Measurements from ENCODE around the gene IL1RL2. TPM values are rescaled to one million over a fixed set of nuclear protein-coding genes. Genes with fewer than 3 reads are reported as not detected.

Gene IL1RL2
- total RNA-seq, 4 donors from 2014 or later: 0.35 to 0.49 TPM; not detected in 2

- H3K27me3 ChIP-seq: peaks cover 0 to 2% (median 0%) of the 10 kb centered on the region in 3 donors
- H3K36me3 ChIP-seq: no peaks in the 10 kb centered on the region
- ATAC-seq (peak in 1 of 2 donors; percentile 5), DNase-seq (no peak)
- peak overlapping the region in 3 of 4 donors; percentile 4 to 63 (median 54) for H3K27ac ChIP-seq
- H3K9me3 ChIP-seq: no peaks in the 10 kb centered on the region
- intact Hi-C loops (cut with DNase I; ENCODE audit: low total_unique reads) (no loop called here), in situ Hi-C loops (cut with MboI; ENCODE audit: low sequenced_read_pairs in 4 of 4) (no loop called here)
- no peak overlapping the region for H3K4me3 ChIP-seq
- TF ChIP-seq POLR2A (IDR thresholded peaks at IDR 0.05): no peak
- TF ChIP-seq, protein P1, sequence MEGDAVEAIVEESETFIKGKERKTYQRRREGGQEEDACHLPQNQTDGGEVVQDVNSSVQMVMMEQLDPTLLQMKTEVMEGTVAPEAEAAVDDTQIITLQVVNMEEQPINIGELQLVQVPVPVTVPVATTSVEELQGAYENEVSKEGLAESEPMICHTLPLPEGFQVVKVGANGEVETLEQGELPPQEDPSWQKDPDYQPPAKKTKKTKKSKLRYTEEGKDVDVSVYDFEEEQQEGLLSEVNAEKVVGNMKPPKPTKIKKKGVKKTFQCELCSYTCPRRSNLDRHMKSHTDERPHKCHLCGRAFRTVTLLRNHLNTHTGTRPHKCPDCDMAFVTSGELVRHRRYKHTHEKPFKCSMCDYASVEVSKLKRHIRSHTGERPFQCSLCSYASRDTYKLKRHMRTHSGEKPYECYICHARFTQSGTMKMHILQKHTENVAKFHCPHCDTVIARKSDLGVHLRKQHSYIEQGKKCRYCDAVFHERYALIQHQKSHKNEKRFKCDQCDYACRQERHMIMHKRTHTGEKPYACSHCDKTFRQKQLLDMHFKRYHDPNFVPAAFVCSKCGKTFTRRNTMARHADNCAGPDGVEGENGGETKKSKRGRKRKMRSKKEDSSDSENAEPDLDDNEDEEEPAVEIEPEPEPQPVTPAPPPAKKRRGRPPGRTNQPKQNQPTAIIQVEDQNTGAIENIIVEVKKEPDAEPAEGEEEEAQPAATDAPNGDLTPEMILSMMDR (IDR thresholded peaks at IDR 0.05 in 4 of 5, conservative IDR thresholded peaks at IDR 0.05 in 1 of 5): no peak
- peaks cover 0 to 1% of the 10 kb centered on the region in 2 donors for H3K4me1 ChIP-seq
Observed at GRCh38 chr2:102245266-102246151, 58.7 kb downstream of the IL1RL2 start.

- ATAC-seq: no peak
- Histone ChIP-seq H3K4me1 (peaks cover 0 to 4% of the 10 kb centered on the region in 2 donors), H3K27ac (no peak overlapping the region), H3K36me3 (no peaks in the 10 kb centered on the region), H3K9me3 (no peaks in the 10 kb centered on the region), H3K4me3 (no peak overlapping the region), H3K27me3 (peaks cover 0 to 16% (median 0%) of the 10 kb centered on the region in 3 donors)
- in situ Hi-C loops (cut with MboI; ENCODE audit: low sequenced_read_pairs in 4 of 4): loop anchor here in 2 of 4 donors (10.0 kb wide), 2 partner anchors 104 to 194 kb away; partner anchors contain the start of gene IL18R1 (in 1 of the 2)
- DNase-seq: no peak
- TF ChIP-seq, protein P1 (IDR thresholded peaks at IDR 0.05 in 4 of 5, conservative IDR thresholded peaks at IDR 0.05 in 1 of 5): no peak
- no peak for TF ChIP-seq POLR2A (IDR thresholded peaks at IDR 0.05)
- intact Hi-C loops (cut with DNase I; ENCODE audit: low total_unique reads): no loop called here
Observed at GRCh38 chr2:102250278-102250821, 63.5 kb downstream of the IL1RL2 start.

GRCh38 chr2:102251042-102251848 lies 64.4 kb downstream of the IL1RL2 start:
- Histone ChIP-seq H3K27ac (peak overlapping the region in 1 of 4 donors; percentile 2), H3K36me3 (no peaks in the 10 kb centered on the region), H3K4me1 (peaks cover under 1 to 4% of the 10 kb centered on the region in 2 donors), H3K9me3 (no peaks in the 10 kb centered on the region), H3K27me3 (peaks cover 0 to 16% (median 0%) of the 10 kb centered on the region in 3 donors), H3K4me3 (peak overlapping the region; percentile 34 to 54 (median 42))
- intact Hi-C loops (cut with DNase I; ENCODE audit: low total_unique reads) (no loop called here), in situ Hi-C loops (cut with MboI; ENCODE audit: low sequenced_read_pairs in 4 of 4) (loop anchor here in 2 of 4 donors (10.0 kb wide), 2 partner anchors 104 to 194 kb away; partner anchors contain the start of gene IL18R1 (in 1 of the 2))
- DNase-seq: peak in 1 of 2 donors; percentile 44
- ATAC-seq: peak; percentile 48 to 66
- TF ChIP-seq POLR2A (IDR thresholded peaks at IDR 0.05): no peak
- TF ChIP-seq, protein P1 (IDR thresholded peaks at IDR 0.05 in 4 of 5, conservative IDR thresholded peaks at IDR 0.05 in 1 of 5): peak; percentile 42 to 64 (median 56)

- Histone ChIP-seq H3K36me3 (no peaks in the 10 kb centered on the region), H3K27me3 (peaks cover 0 to 16% (median 0%) of the 10 kb centered on the region in 3 donors), H3K27ac (no peak overlapping the region), H3K4me1 (peaks cover 6 to 9% of the 10 kb centered on the region in 2 donors), H3K9me3 (no peaks in the 10 kb centered on the region), H3K4me3 (peak overlapping the region in 1 of 4 donors; percentile 36)
- in situ Hi-C loops (cut with MboI; ENCODE audit: low sequenced_read_pairs in 4 of 4) (loop anchor here in 2 of 4 donors (10.0 kb wide), 2 partner anchors 103 to 193 kb away; partner anchors contain the start of gene IL18R1 (in 1 of the 2)), intact Hi-C loops (cut with DNase I; ENCODE audit: low total_unique reads) (no loop called here)
- no peak for ATAC-seq
- no peak for TF ChIP-seq POLR2A (IDR thresholded peaks at IDR 0.05)
- TF ChIP-seq, protein P1 (IDR thresholded peaks at IDR 0.05 in 4 of 5, conservative IDR thresholded peaks at IDR 0.05 in 1 of 5): no peak
- DNase-seq: no peak
Observed at GRCh38 chr2:102251849-102252203, 65.0 kb downstream of the IL1RL2 start.

Measured in gastrocnemius medialis (tissue), 4 donors.